Measurements from ENCODE around the gene CUTC.

GRCh38 chr10:99748823-99749451, 16.9 kb downstream of the CUTC start:
- no peak for TF ChIP-seq CTCF (IDR thresholded peaks at IDR 0.05 in 8 of 11, conservative IDR thresholded peaks at IDR 0.05 in 3 of 11)
- no peak for TF ChIP-seq POLR2A (IDR thresholded peaks at IDR 0.05)
- TF ChIP-seq POLR2AphosphoS5 (IDR thresholded peaks at IDR 0.05): no peak

Data from spleen (tissue), 7 donors.